Epithelial cell of proximal tubule (primary cell): ENCODE results near the gene CAPN14. TPM values are rescaled to one million over a fixed set of nuclear protein-coding genes. Genes with fewer than 3 reads are reported as not detected.

Source experiments
- DNase-seq: peaks from one replicate; pipeline ENCODE4 v3.0.0-alpha.2; 2011; ENCODE audit warnings: low read depth
- H3K4me3 ChIP-seq: 2 replicates; pipeline ENCODE4 v1.5.1; 2011; ENCODE audit warnings: low read depth, mild to moderate bottlenecking, low read length
- CTCF ChIP-seq: conservative IDR thresholded peaks from 2 replicates; pipeline ENCODE4 v1.5.1; 2012; ENCODE audit warnings: low read depth, mild to moderate bottlenecking, low read length
- total RNA-seq: library from RNA; depleted of rRNA; stranded (reverse); fragments of >200 nt; gene quantifications from 2 replicates; pipeline ENCODE4 v1.2.3, GENCODE V29; 2015

Gene CAPN14
- total RNA-seq, 1 donor from 2014 or later = 0.46 TPM

GRCh38 chr2:31204783-31205182 is 12.5 kb downstream of the CAPN14 start:
- no peak for TF ChIP-seq CTCF
- H3K4me3 ChIP-seq = no peak overlapping the region

GRCh38 chr2:31203916-31204315 is 13.4 kb downstream of the CAPN14 start:
- no peak for TF ChIP-seq CTCF
- no peak overlapping the region for H3K4me3 ChIP-seq
- DNase-seq = no peak

More at GRCh38 chr2:31204783-31205182, 12.5 kb downstream of the CAPN14 start:
- no peak for DNase-seq

GRCh38 chr2:31202833-31203232 is 14.5 kb downstream of the CAPN14 start:
- no peak for DNase-seq
- TF ChIP-seq CTCF = no peak
- H3K4me3 ChIP-seq = no peak overlapping the region

GRCh38 chr2:31202041-31202440 is 15.3 kb downstream of the CAPN14 start:
- no peak for TF ChIP-seq CTCF
- no peak for DNase-seq
- no peak overlapping the region for H3K4me3 ChIP-seq

- no peak for TF ChIP-seq CTCF
- DNase-seq = no peak
- no peak overlapping the region for H3K4me3 ChIP-seq
Measured at GRCh38 chr2:31200972-31201371, 16.3 kb downstream of the CAPN14 start.

GRCh38 chr2:31199206-31199605 is 18.1 kb downstream of the CAPN14 start:
- no peak for TF ChIP-seq CTCF
- no peak overlapping the region for H3K4me3 ChIP-seq
- no peak for DNase-seq

GRCh38 chr2:31197669-31198068 is 19.6 kb downstream of the CAPN14 start:
- TF ChIP-seq CTCF = no peak
- DNase-seq = no peak
- H3K4me3 ChIP-seq = no peak overlapping the region
